Stimulated activated memory B cell treated with anti-CD40 and anti-IgM and Interleukin-4, amounts not matched to agents 10 μg/mL and 1 μg/mL and 100 μg/mL, for 72 hours (primary cell): ENCODE measurements around the gene ERBB4.
"Not testable (repeated sequence)": the region's sequence is repeated elsewhere in the genome, so short reads cannot be mapped to it uniquely, and the experiment has no call there.

Source experiments
- ATAC-seq: fragments of 150-1000 bp; cut with Tn5 transposase; 2 replicates; pipeline ENCODE4 v1.10.0; 2021
- H3K27ac Mint-ChIP-seq: one replicate; pipeline ENCODE4 v1.8.0; 2022; ENCODE audit warnings: mild to moderate bottlenecking, mixed read lengths
- H3K27me3 Mint-ChIP-seq: one replicate; pipeline ENCODE4 v1.8.0; 2022; ENCODE audit warnings: mixed read lengths
- H3K36me3 Mint-ChIP-seq: one replicate; pipeline ENCODE4 v1.8.0; 2022; ENCODE audit warnings: mixed read lengths
- H3K4me1 Mint-ChIP-seq: one replicate; pipeline ENCODE4 v1.8.0; 2022; ENCODE audit warnings: mixed read lengths
- H3K4me3 Mint-ChIP-seq: one replicate; pipeline ENCODE4 v1.8.0; 2022; ENCODE audit warnings: mild to moderate bottlenecking, moderate library complexity, mixed read lengths
- H3K9me3 Mint-ChIP-seq: one replicate; pipeline ENCODE4 v1.8.0; 2022; ENCODE audit warnings: mixed read lengths

ERBB4 gene

DNA sequence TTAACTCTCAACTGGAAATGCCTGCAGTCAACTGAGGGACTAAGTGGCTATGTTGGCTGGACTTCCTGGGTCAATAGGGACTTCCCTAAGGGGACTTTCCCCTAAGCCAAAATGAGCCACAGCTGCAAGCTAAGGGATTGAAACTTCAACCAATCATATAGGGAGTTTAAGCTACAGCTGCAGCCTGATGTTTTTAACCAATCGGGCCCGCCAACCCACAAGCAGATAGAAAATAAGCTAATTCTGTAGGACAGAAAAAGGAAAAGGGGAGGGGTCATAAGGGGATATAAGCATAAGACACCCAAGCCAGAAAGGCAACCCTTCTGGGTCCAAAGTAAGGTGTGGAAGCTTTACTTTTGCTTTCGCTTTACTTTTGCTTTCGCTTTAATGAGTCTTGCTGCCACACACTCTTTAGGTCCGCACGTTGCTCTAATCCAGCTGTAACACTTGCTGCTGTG is 927.5 kb downstream of the ERBB4 start:
- no peaks in the 10 kb centered on the region for H3K4me1 Mint-ChIP-seq
- no peaks in the 10 kb centered on the region for H3K36me3 Mint-ChIP-seq
- H3K4me3 Mint-ChIP-seq, result no peak overlapping the region
- peaks cover 3% of the 10 kb centered on the region for H3K9me3 Mint-ChIP-seq
- ATAC-seq, result no peak
- H3K27ac Mint-ChIP-seq, result no peak overlapping the region
- H3K27me3 Mint-ChIP-seq, result no peaks in the 10 kb centered on the region

GRCh38 chr2:211609127-211609526 is 929.5 kb downstream of the ERBB4 start:
- Mint-ChIP-seq H3K27me3 (no peaks in the 10 kb centered on the region), H3K9me3 (peaks cover 3% of the 10 kb centered on the region), H3K27ac (no peak overlapping the region), H3K4me3 (no peak overlapping the region), H3K4me1 (no peaks in the 10 kb centered on the region), H3K36me3 (no peaks in the 10 kb centered on the region)
- no peak for ATAC-seq

GRCh38 chr2:211599146-211599545 is 939.5 kb downstream of the ERBB4 start:
- no peak overlapping the region for H3K27ac Mint-ChIP-seq

GRCh38 chr2:211598238-211598637 is 940.4 kb downstream of the ERBB4 start:
- no peak for ATAC-seq

More at GRCh38 chr2:211599146-211599545, 939.5 kb downstream of the ERBB4 start:
- H3K4me3 Mint-ChIP-seq, result no peak overlapping the region
- no peaks in the 10 kb centered on the region for H3K36me3 Mint-ChIP-seq
- no peak for ATAC-seq
- H3K27me3 Mint-ChIP-seq, result no peaks in the 10 kb centered on the region
- peaks cover 6% of the 10 kb centered on the region for H3K9me3 Mint-ChIP-seq
- peaks cover 7% of the 10 kb centered on the region for H3K4me1 Mint-ChIP-seq

DNA sequence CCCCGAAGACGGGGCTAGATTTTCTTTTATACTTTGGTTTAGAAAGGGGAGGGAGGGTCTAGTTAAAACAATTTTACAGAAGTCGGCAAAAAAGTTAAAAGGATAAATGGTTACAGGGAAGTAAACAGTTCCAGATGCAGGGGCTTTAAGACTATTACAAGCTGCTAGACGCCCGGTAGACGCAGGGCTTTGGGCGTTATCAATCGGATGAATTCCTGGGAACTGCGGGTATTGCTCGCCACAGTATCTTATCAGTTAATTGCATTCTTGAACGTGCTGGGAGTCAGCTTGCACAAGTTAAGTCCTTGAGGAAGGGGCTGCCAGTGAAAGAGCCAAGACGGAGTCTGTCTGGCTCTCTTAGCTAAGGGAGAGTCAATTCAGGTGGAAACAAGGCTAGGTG is 946.6 kb downstream of the ERBB4 start:
- H3K9me3 Mint-ChIP-seq, H3K27ac Mint-ChIP-seq, H3K4me1 Mint-ChIP-seq, H3K27me3 Mint-ChIP-seq, ATAC-seq, H3K36me3 Mint-ChIP-seq, H3K4me3 Mint-ChIP-seq: not testable (repeated sequence)

More at GRCh38 chr2:211598238-211598637, 940.4 kb downstream of the ERBB4 start:
- peaks cover 7% of the 10 kb centered on the region for H3K4me1 Mint-ChIP-seq
- H3K27ac Mint-ChIP-seq, result no peak overlapping the region
- H3K9me3 Mint-ChIP-seq, result peaks cover 6% of the 10 kb centered on the region
- no peaks in the 10 kb centered on the region for H3K27me3 Mint-ChIP-seq
- no peaks in the 10 kb centered on the region for H3K36me3 Mint-ChIP-seq
- H3K4me3 Mint-ChIP-seq, result no peak overlapping the region

DNA sequence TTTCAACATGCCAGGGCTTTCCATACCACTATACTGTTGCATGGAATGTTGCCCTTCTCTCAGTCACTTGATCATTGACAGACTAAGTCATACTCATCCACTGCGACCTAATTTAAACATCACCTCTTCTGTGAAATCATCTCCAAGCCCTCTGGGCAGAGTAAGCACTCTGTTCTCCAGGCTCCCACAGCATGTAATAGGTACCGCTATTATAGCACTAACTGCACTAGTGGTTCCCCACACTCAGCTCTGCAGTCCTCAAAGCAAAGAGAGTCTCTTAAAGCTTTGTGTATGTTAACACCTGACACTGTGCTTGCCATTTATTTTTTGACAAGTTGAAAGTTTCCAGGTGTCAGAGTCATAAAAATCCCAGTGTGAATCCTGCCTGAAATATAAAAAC is 947.2 kb downstream of the ERBB4 start:
- H3K4me1 Mint-ChIP-seq, result peaks cover 3% of the 10 kb centered on the region
- H3K9me3 Mint-ChIP-seq, result peaks cover 2% of the 10 kb centered on the region
- ATAC-seq, result no peak
- H3K36me3 Mint-ChIP-seq, result no peaks in the 10 kb centered on the region
- no peaks in the 10 kb centered on the region for H3K27me3 Mint-ChIP-seq
- no peak overlapping the region for H3K4me3 Mint-ChIP-seq
- H3K27ac Mint-ChIP-seq, result no peak overlapping the region

GRCh38 chr2:211568439-211568838 is 970.2 kb downstream of the ERBB4 start:
- H3K4me1 Mint-ChIP-seq, result no peaks in the 10 kb centered on the region
- no peaks in the 10 kb centered on the region for H3K36me3 Mint-ChIP-seq
- H3K9me3 Mint-ChIP-seq, result peaks cover 2% of the 10 kb centered on the region
- ATAC-seq, result no peak
- H3K27ac Mint-ChIP-seq, result no peak overlapping the region
- no peaks in the 10 kb centered on the region for H3K27me3 Mint-ChIP-seq
- no peak overlapping the region for H3K4me3 Mint-ChIP-seq

DNA sequence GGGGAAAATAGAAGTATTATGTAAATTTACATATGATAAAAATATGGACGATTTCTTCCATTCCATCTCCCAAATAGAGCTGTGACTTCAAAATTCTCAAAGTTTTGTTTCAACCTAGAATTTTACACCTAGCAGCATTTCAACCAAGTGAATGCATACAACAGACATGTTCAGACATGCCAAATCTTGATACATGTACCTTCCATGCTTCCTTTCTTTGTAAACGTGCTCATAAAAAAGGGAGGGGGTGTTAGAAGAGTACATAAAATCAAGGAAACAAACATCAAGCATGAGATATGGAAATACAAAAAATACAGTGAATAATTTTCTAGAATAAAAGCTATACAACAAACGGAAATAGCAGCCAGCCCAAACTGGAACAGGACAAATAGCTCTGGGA is 974.2 kb downstream of the ERBB4 start:
- ATAC-seq, result no peak
- H3K27me3 Mint-ChIP-seq, result no peaks in the 10 kb centered on the region
- no peak overlapping the region for H3K4me3 Mint-ChIP-seq
- H3K27ac Mint-ChIP-seq, result no peak overlapping the region
- peaks cover 2% of the 10 kb centered on the region for H3K9me3 Mint-ChIP-seq
- H3K36me3 Mint-ChIP-seq, result no peaks in the 10 kb centered on the region
- no peaks in the 10 kb centered on the region for H3K4me1 Mint-ChIP-seq

- H3K9me3 Mint-ChIP-seq, result no peaks in the 10 kb centered on the region
- no peak for ATAC-seq
- H3K4me1 Mint-ChIP-seq, result no peaks in the 10 kb centered on the region
- no peak overlapping the region for H3K4me3 Mint-ChIP-seq
- H3K27me3 Mint-ChIP-seq, result no peaks in the 10 kb centered on the region
- no peak overlapping the region for H3K27ac Mint-ChIP-seq
- no peaks in the 10 kb centered on the region for H3K36me3 Mint-ChIP-seq
Measured at GRCh38 chr2:211545582-211545981, 993.0 kb downstream of the ERBB4 start.

DNA sequence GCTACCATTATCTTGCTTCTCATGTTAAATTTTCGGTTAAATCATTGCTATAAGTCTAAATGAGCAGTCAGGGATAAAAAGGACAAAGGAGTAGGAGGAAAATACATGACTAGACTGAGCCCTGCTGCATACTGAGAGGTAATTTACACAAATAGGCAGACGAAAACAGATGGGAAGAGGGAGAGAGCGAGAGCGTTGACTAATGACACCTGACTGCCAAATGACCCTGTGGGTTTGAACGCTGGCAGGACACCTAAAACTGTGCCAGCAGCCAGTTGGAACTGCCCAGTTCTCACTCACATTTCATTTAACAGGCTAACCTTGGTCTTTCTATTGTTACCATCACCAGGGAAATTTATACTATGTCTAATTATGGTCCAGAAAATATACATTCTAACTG is 1004.0 kb downstream of the ERBB4 start:
- no peak overlapping the region for H3K4me3 Mint-ChIP-seq
- no peaks in the 10 kb centered on the region for H3K4me1 Mint-ChIP-seq
- no peaks in the 10 kb centered on the region for H3K27me3 Mint-ChIP-seq
- no peaks in the 10 kb centered on the region for H3K36me3 Mint-ChIP-seq
- no peak overlapping the region for H3K27ac Mint-ChIP-seq
- no peak for ATAC-seq
- peaks cover 3% of the 10 kb centered on the region for H3K9me3 Mint-ChIP-seq

- not testable (repeated sequence) for H3K27ac Mint-ChIP-seq
Measured at GRCh38 chr2:211524248-211524647, 1014.4 kb downstream of the ERBB4 start.

DNA sequence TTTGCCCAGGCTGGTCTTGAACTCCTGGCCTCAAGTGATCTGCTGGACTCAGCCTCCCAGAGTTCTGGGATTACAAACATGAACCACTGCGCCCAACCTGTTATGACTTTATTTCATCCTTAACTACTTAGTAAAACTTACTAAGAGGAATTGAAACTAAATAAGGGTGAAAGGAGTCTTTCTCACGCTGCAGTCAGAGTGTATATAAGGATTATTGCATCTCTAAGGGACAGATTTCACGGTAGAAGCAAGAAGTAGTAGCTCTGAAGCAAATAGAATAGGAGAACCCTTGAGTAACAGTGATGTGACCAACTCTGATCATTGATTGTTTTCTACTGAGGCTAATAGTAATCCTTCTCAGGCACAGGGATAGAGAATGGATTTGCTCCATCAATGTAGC is 1022.1 kb downstream of the ERBB4 start:
- Mint-ChIP-seq H3K4me3 (no peak overlapping the region), H3K4me1 (no peaks in the 10 kb centered on the region), H3K27me3 (no peaks in the 10 kb centered on the region), H3K9me3 (no peaks in the 10 kb centered on the region), H3K27ac (no peak overlapping the region), H3K36me3 (no peaks in the 10 kb centered on the region)
- no peak for ATAC-seq

More at GRCh38 chr2:211524248-211524647, 1014.4 kb downstream of the ERBB4 start:
- not testable (repeated sequence) for H3K36me3 Mint-ChIP-seq, H3K4me3 Mint-ChIP-seq, ATAC-seq, H3K4me1 Mint-ChIP-seq, H3K27me3 Mint-ChIP-seq
- peaks cover 14% of the 10 kb centered on the region for H3K9me3 Mint-ChIP-seq

DNA sequence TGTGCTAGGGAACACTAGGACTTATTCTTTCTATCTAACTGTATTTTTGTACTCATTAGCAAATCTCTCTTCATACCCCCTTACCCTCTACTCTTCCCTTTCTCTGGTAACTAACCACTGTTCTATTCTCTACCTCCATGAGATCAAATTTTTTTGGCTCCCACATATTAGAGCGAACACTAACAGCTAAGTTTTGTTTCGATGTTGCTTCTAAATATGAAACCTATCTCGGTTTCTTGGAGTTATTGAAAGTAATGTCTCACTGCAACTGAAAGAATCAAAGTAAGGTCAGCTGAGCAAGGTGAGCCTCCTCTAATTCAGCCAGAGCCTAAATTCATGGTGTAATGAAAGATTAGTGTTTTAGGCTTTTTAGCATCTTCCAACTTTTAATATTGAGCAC is 1024.6 kb downstream of the ERBB4 start:
- Mint-ChIP-seq H3K27ac (no peak overlapping the region), H3K36me3 (no peaks in the 10 kb centered on the region), H3K4me3 (no peak overlapping the region), H3K4me1 (no peaks in the 10 kb centered on the region), H3K27me3 (no peaks in the 10 kb centered on the region), H3K9me3 (no peaks in the 10 kb centered on the region)
- ATAC-seq, result no peak

DNA sequence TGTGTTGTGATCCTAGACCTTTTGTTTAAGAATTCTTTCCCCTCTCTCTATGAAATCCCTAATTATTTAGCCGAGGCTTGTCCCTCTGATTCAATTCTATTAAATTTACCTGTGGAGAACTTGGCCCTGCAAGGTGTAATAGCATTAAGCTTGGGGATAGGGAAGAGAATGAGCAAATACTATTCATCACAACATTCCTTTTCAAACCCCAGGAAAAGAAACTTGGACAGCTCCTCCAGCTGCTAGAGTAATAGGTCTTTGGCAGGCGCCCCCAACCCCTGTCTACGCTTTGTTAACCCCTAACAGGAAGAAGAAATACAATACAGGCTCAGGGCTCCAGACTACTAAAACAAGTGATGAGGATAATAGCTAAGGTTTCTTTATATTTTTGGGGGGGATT is 1025.2 kb downstream of the ERBB4 start:
- Mint-ChIP-seq H3K36me3 (no peaks in the 10 kb centered on the region), H3K27ac (no peak overlapping the region), H3K4me1 (no peaks in the 10 kb centered on the region), H3K4me3 (no peak overlapping the region), H3K27me3 (no peaks in the 10 kb centered on the region), H3K9me3 (no peaks in the 10 kb centered on the region)
- ATAC-seq, result no peak

- no peak overlapping the region for H3K27ac Mint-ChIP-seq
- ATAC-seq, result no peak
- H3K27me3 Mint-ChIP-seq, result no peaks in the 10 kb centered on the region
- H3K4me1 Mint-ChIP-seq, result no peaks in the 10 kb centered on the region
- no peak overlapping the region for H3K4me3 Mint-ChIP-seq
- H3K9me3 Mint-ChIP-seq, result no peaks in the 10 kb centered on the region
- no peaks in the 10 kb centered on the region for H3K36me3 Mint-ChIP-seq
Measured at GRCh38 chr2:211512806-211513205, 1025.8 kb downstream of the ERBB4 start.

- peaks cover 2% of the 10 kb centered on the region for H3K9me3 Mint-ChIP-seq
Measured at GRCh38 chr2:211503856-211504255, 1034.7 kb downstream of the ERBB4 start.

DNA sequence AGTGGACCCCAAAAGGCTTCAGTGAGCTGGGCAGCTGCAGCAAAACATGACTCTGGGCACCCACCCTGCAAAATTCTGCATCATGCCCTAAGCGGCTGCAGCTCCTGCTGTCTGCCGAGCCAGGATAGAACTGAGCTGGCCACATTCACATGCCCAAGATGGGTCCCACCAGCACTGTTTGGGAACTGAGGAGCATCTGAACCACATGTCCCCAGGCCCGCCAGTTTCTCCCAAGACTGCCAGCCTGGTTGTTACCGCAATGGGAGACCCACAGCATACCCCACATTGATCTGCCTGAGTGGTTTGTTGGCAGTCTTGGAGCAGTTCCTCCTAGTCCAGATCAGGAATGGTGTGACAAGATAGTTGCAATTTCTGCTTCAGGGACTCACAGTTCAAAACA is 1035.4 kb downstream of the ERBB4 start:
- H3K4me3 Mint-ChIP-seq, result no peak overlapping the region
- ATAC-seq, result no peak
- H3K27ac Mint-ChIP-seq, result no peak overlapping the region
- H3K27me3 Mint-ChIP-seq, result no peaks in the 10 kb centered on the region
- H3K4me1 Mint-ChIP-seq, result no peaks in the 10 kb centered on the region
- peaks cover 2% of the 10 kb centered on the region for H3K9me3 Mint-ChIP-seq
- no peaks in the 10 kb centered on the region for H3K36me3 Mint-ChIP-seq

More at GRCh38 chr2:211503856-211504255, 1034.7 kb downstream of the ERBB4 start:
- Mint-ChIP-seq H3K4me3 (no peak overlapping the region), H3K36me3 (no peaks in the 10 kb centered on the region), H3K27me3 (no peaks in the 10 kb centered on the region), H3K27ac (no peak overlapping the region), H3K4me1 (no peaks in the 10 kb centered on the region)
- ATAC-seq, result no peak
